Endothelial cell (in vitro differentiated cells): ENCODE measurements around the gene TFB1M. TPM values are rescaled to one million over a fixed set of nuclear protein-coding genes. Genes with fewer than 3 reads are reported as not detected.

Source experiments
- DNase-seq: peaks from one replicate; pipeline ENCODE4 v3.0.0; 2021; ENCODE audit warnings: low spot score
- H3K27ac Mint-ChIP-seq: one replicate; pipeline ENCODE4 v1.8.0; 2021; ENCODE audit warnings: mixed read lengths, inconsistent platforms; ENCODE audit not compliant: unreplicated experiment
- H3K27me3 Mint-ChIP-seq: one replicate; pipeline ENCODE4 v1.8.0; 2021; ENCODE audit warnings: mild to moderate bottlenecking, moderate library complexity, mixed read lengths, inconsistent platforms; ENCODE audit not compliant: unreplicated experiment
- H3K36me3 Mint-ChIP-seq: one replicate; pipeline ENCODE4 v1.8.0; 2021; ENCODE audit warnings: mild to moderate bottlenecking, low read depth, mixed read lengths, inconsistent platforms; ENCODE audit not compliant: unreplicated experiment
- H3K4me1 Mint-ChIP-seq: one replicate; pipeline ENCODE4 v1.8.0; 2021; ENCODE audit warnings: mild to moderate bottlenecking, mixed read lengths, inconsistent platforms; ENCODE audit not compliant: unreplicated experiment
- H3K4me3 Mint-ChIP-seq: one replicate; pipeline ENCODE4 v1.8.0; 2021; ENCODE audit warnings: mild to moderate bottlenecking, mixed read lengths, inconsistent platforms; ENCODE audit not compliant: unreplicated experiment
- H3K9me3 Mint-ChIP-seq: one replicate; pipeline ENCODE4 v1.8.0; 2021; ENCODE audit warnings: mixed read lengths, inconsistent platforms; ENCODE audit not compliant: unreplicated experiment
- CTCF ChIP-seq: fragments of 200-600 bp; sonication (generic); IDR thresholded peaks from one replicate; pipeline ENCODE4 v1.5.0; 2021; ENCODE audit warnings: antibody characterized with exemption; ENCODE audit not compliant: unreplicated experiment
- total RNA-seq: library from RNA; stranded (reverse); fragmentation: NEBNext Ultra II Directional; extraction: Animal tissue kit (Norgen Biotek cat#: 25700); gene quantifications from one replicate; pipeline ENCODE4 v1.2.1, GENCODE V29; 2021; ENCODE audit not compliant: unreplicated experiment

TFB1M gene
- total RNA-seq, 1 donor from 2014 or later = 25.9 TPM

DNA sequence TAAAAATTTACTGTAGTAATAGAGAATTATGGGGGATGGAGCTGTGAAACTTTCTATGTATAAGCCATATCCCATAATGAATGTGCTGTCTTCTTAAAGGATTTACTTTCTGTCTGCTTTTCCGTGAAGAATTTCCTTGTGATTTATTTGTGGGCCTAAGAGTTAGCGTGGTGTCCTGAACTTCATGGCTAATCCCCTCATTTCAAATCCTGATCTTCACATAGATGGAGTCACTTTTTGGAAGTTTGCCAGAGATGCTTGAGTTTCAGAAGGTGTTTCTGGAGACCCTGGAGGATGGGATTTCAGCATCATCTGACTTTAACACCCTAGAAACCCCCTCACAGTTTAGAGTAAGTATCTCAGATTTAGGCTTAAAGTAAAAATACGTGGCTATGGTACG lies 69.8 kb downstream of the TFB1M start:
- DNase-seq = no peak
- TF ChIP-seq CTCF = no peak
- Mint-ChIP-seq H3K4me3 (no peak overlapping the region), H3K27ac (no peak overlapping the region), H3K36me3 (peaks cover 43% of the 10 kb centered on the region), H3K4me1 (peaks cover 13% of the 10 kb centered on the region), H3K27me3 (peaks cover 4% of the 10 kb centered on the region), H3K9me3 (no peaks in the 10 kb centered on the region)

GRCh38 chr6:155241966-155242365 lies 72.3 kb downstream of the TFB1M start:
- DNase-seq = no peak
- Mint-ChIP-seq H3K9me3 (no peaks in the 10 kb centered on the region), H3K27ac (peak overlapping the region; percentile 3)

GRCh38 chr6:155240905-155241600 lies 73.2 kb downstream of the TFB1M start:
- H3K36me3 Mint-ChIP-seq = peaks cover 70% of the 10 kb centered on the region
- H3K27ac Mint-ChIP-seq = peak overlapping the region; percentile 3
- no peak for DNase-seq
- TF ChIP-seq CTCF = no peak
- no peak overlapping the region for H3K4me3 Mint-ChIP-seq
- H3K9me3 Mint-ChIP-seq = no peaks in the 10 kb centered on the region
- H3K27me3 Mint-ChIP-seq = peaks cover under 1% of the 10 kb centered on the region
- peaks cover 7% of the 10 kb centered on the region for H3K4me1 Mint-ChIP-seq

More at GRCh38 chr6:155241966-155242365, 72.3 kb downstream of the TFB1M start:
- Mint-ChIP-seq H3K27me3 (peaks cover 2% of the 10 kb centered on the region), H3K4me1 (peaks cover 7% of the 10 kb centered on the region), H3K36me3 (peaks cover 64% of the 10 kb centered on the region), H3K4me3 (no peak overlapping the region)
- no peak for TF ChIP-seq CTCF

GRCh38 chr6:155237613-155238012 lies 76.7 kb downstream of the TFB1M start:
- TF ChIP-seq CTCF = no peak
- Mint-ChIP-seq H3K27me3 (no peaks in the 10 kb centered on the region), H3K4me3 (no peak overlapping the region), H3K36me3 (peaks cover 60% of the 10 kb centered on the region), H3K27ac (no peak overlapping the region), H3K9me3 (no peaks in the 10 kb centered on the region), H3K4me1 (no peaks in the 10 kb centered on the region)
- no peak for DNase-seq

DNA sequence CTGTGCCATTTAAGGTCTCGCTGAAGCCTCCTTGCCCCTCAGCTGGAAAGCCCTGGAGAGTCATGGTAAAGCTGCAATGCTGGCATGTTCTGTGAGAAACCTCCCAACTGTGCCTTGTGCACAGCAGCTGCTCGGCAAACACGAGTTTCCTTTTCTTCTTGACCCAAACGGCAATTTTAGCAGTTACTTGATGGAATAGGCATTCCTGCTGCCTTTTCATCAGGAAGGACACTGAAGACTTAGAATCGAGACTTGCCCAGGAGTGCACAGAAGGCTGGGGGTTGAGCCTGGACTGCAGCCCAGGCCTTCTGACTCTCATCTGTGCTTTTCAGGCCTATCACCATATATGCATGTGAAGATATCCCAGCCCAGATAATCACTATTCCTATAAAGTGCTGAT lies 79.2 kb downstream of the TFB1M start:
- H3K36me3 Mint-ChIP-seq = peaks cover 42% of the 10 kb centered on the region
- H3K27ac Mint-ChIP-seq = no peak overlapping the region
- H3K4me3 Mint-ChIP-seq = no peak overlapping the region
- no peaks in the 10 kb centered on the region for H3K9me3 Mint-ChIP-seq
- no peak for TF ChIP-seq CTCF
- DNase-seq = no peak
- H3K27me3 Mint-ChIP-seq = peaks cover 2% of the 10 kb centered on the region
- no peaks in the 10 kb centered on the region for H3K4me1 Mint-ChIP-seq
